ENCODE data around the gene PHOSPHO2.

DNA sequence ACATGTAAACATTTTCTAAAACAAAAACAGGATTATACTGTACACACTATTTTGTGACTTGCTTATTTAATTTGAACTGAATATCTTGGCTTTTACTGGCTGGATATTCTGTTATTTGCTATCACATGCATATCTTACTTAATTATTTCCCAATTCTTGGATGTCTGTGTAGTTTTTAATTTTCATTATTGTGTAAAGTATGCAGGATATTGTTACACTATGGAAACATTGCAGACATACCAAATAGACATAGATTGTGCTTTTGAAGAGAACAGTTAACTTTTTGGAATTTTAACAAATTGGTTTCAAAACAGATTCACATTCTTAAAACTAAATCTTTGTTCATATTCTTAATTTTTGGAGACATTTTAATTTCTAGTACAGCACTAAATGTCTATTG, 2.1 kb downstream of the PHOSPHO2 start:
- TF ChIP-seq, protein P1, sequence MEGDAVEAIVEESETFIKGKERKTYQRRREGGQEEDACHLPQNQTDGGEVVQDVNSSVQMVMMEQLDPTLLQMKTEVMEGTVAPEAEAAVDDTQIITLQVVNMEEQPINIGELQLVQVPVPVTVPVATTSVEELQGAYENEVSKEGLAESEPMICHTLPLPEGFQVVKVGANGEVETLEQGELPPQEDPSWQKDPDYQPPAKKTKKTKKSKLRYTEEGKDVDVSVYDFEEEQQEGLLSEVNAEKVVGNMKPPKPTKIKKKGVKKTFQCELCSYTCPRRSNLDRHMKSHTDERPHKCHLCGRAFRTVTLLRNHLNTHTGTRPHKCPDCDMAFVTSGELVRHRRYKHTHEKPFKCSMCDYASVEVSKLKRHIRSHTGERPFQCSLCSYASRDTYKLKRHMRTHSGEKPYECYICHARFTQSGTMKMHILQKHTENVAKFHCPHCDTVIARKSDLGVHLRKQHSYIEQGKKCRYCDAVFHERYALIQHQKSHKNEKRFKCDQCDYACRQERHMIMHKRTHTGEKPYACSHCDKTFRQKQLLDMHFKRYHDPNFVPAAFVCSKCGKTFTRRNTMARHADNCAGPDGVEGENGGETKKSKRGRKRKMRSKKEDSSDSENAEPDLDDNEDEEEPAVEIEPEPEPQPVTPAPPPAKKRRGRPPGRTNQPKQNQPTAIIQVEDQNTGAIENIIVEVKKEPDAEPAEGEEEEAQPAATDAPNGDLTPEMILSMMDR (IDR thresholded peaks at IDR 0.05), result no peak
- TF ChIP-seq POLR2AphosphoS5 (IDR thresholded peaks at IDR 0.05) (no peak), POLR2A (IDR thresholded peaks at IDR 0.05) (no peak)

Measured in suprapubic skin (tissue), 4 donors.